Parathyroid adenoma (tissue), 2 donors: Measurements from ENCODE around the gene ABHD12.

Source experiments
- H2AFZ ChIP-seq: fragments of 300-600 bp; sonication (generic); one replicate; pipeline ENCODE4 v1.7.0; 2017; ENCODE audit warnings: antibody characterized with exemption, mild to moderate bottlenecking
- H3K27ac ChIP-seq: fragments of 300-600 bp; sonication (generic); one replicate; pipeline ENCODE4 v1.7.0; 2017
- H3K27me3 ChIP-seq: fragments of 300-600 bp; sonication (generic); one replicate; pipeline ENCODE4 v1.7.0; 2017; ENCODE audit warnings: low read length; ENCODE audit not compliant: control insufficient read depth, insufficient read depth
- H3K36me3 ChIP-seq: fragments of 300-600 bp; sonication (generic); one replicate; pipeline ENCODE4 v1.7.0; 2017; ENCODE audit warnings: low read length; ENCODE audit not compliant: control insufficient read depth, insufficient read depth
- H3K4me1 ChIP-seq: fragments of 300-600 bp; sonication (generic); one replicate; pipeline ENCODE4 v1.7.0; 2017; ENCODE audit warnings: control low read depth
- H3K4me2 ChIP-seq: fragments of 300-600 bp; sonication (generic); one replicate; pipeline ENCODE4 v1.7.0; 2017; ENCODE audit warnings: low read length
- H3K4me3 ChIP-seq: fragments of 300-600 bp; sonication (generic); one replicate; pipeline ENCODE4 v1.7.0; 2017; ENCODE audit warnings: low read depth, low read length
- H3K79me2 ChIP-seq: fragments of 300-600 bp; sonication (generic); one replicate; pipeline ENCODE4 v1.7.0; 2017; ENCODE audit warnings: control low read depth
- H3K9ac ChIP-seq: fragments of 300-600 bp; sonication (generic); one replicate; pipeline ENCODE4 v1.7.0; 2017; ENCODE audit warnings: mild to moderate bottlenecking
- H3K9me3 ChIP-seq: fragments of 300-600 bp; sonication (generic); one replicate; pipeline ENCODE4 v1.7.0; 2017; ENCODE audit warnings: low read length; ENCODE audit not compliant: control insufficient read depth
- CTCF ChIP-seq: fragments of 300-600 bp; sonication (generic); IDR thresholded peaks from one replicate; pipeline ENCODE4 v1.7.0; 2017; ENCODE audit warnings: antibody characterized with exemption, mild to moderate bottlenecking
- donor health status: primary hyperparathyroidism.

The ABHD12 gene

GRCh38 chr20:25280574-25281535 lies 109.8 kb downstream of the ABHD12 start:
- Histone ChIP-seq H3K27me3 (no peaks in the 10 kb centered on the region), H3K79me2 (no peaks in the 10 kb centered on the region), H2AFZ (peak overlapping the region; percentile 85), H3K36me3 (no peaks in the 10 kb centered on the region), H3K4me2 (no peak overlapping the region), H3K9me3 (no peaks in the 10 kb centered on the region), H3K27ac (peak overlapping the region; percentile 93), H3K4me1 (peaks cover 10% of the 10 kb centered on the region), H3K9ac (no peak overlapping the region), H3K4me3 (no peak overlapping the region)
- no peak for TF ChIP-seq CTCF

- no peaks in the 10 kb centered on the region for H3K27me3 ChIP-seq
- H3K4me1 ChIP-seq: peaks cover 10% of the 10 kb centered on the region
- peak overlapping the region; percentile 85 for H2AFZ ChIP-seq
- no peaks in the 10 kb centered on the region for H3K9me3 ChIP-seq
- no peak for TF ChIP-seq CTCF
- H3K4me2 ChIP-seq: no peak overlapping the region
- H3K9ac ChIP-seq: no peak overlapping the region
- H3K36me3 ChIP-seq: no peaks in the 10 kb centered on the region
- H3K79me2 ChIP-seq: no peaks in the 10 kb centered on the region
- H3K27ac ChIP-seq: peak overlapping the region; percentile 93
- H3K4me3 ChIP-seq: no peak overlapping the region
Measured at GRCh38 chr20:25280051-25280573, 110.5 kb downstream of the ABHD12 start.

GRCh38 chr20:25279403-25279802 lies 111.2 kb downstream of the ABHD12 start:
- Histone ChIP-seq H3K4me2 (no peak overlapping the region), H3K4me1 (peaks cover 10% of the 10 kb centered on the region)
- no peak for TF ChIP-seq CTCF

GRCh38 chr20:25278636-25279361 lies 111.8 kb downstream of the ABHD12 start:
- H3K4me2 ChIP-seq: no peak overlapping the region
- H3K27ac ChIP-seq: no peak overlapping the region
- H3K79me2 ChIP-seq: no peaks in the 10 kb centered on the region
- H3K4me3 ChIP-seq: no peak overlapping the region
- no peak for TF ChIP-seq CTCF
- no peak overlapping the region for H2AFZ ChIP-seq
- H3K27me3 ChIP-seq: no peaks in the 10 kb centered on the region
- no peaks in the 10 kb centered on the region for H3K9me3 ChIP-seq
- no peak overlapping the region for H3K9ac ChIP-seq
- H3K4me1 ChIP-seq: peaks cover 10% of the 10 kb centered on the region
- H3K36me3 ChIP-seq: no peaks in the 10 kb centered on the region

More at GRCh38 chr20:25279403-25279802, 111.2 kb downstream of the ABHD12 start:
- H3K9me3 ChIP-seq: no peaks in the 10 kb centered on the region
- H2AFZ ChIP-seq: peak overlapping the region; percentile 85
- no peaks in the 10 kb centered on the region for H3K27me3 ChIP-seq
- H3K9ac ChIP-seq: peak overlapping the region; percentile 19
- peak overlapping the region; percentile 93 for H3K27ac ChIP-seq
- no peaks in the 10 kb centered on the region for H3K36me3 ChIP-seq
- H3K4me3 ChIP-seq: no peak overlapping the region
- H3K79me2 ChIP-seq: no peaks in the 10 kb centered on the region
